K562 (cell line): ENCODE measurements around the gene DNAJC6. TPM values are rescaled to one million over a fixed set of nuclear protein-coding genes. Genes with fewer than 3 reads are reported as not detected.
A peak's percentile ranks its signal among the peaks of the same experiment; 100 is the strongest.

Experiments
- ATAC-seq: fragments of 200-7000 bp; cut with Tn5 transposase; 3 replicates; pipeline ENCODE4 v1.9.1; 2020; ENCODE audit warnings: moderate library complexity
- BruUV-seq: library from RNA; stranded (reverse); fragments of 400-500 nt; replicated peaks from 2 replicates; lab custom pipeline; 2021; lab: Mats Ljungman, UMichigan
- CTCF ChIA-PET: fragments of 300-600 bp; formaldehyde crosslinking; extraction: SDS; loops from one replicate; lab custom pipeline; 2021; ENCODE audit warnings: low intra/inter-chr PET ratio; lab: Yijun Ruan, JAX
- POLR2A ChIA-PET: fragments of 300-600, 350-650 bp; sonication (Branson Sonifier 250); formaldehyde crosslinking; extraction: SDS; loops from one replicate; lab custom pipeline; 2021; ENCODE audit warnings: antibody characterized with exemption, inconsistent platforms; lab: Yijun Ruan, JAX
- DNase-seq, 4 experiments: peaks; one replicate each; pipeline versions ENCODE4 v3.0.0 to v3.0.0-alpha.2; 2011 to 2018; ENCODE audit warnings: low spot score in 3 of 4, mixed read lengths in 3 of 4; ENCODE audit errors: extremely low read depth in 1 of 4
- FAIRE-seq: peaks from 2 replicates; lab custom pipeline; 2011; peaks lifted over from hg19 to GRCh38; lab: Jason Lieb, UNC
- H2AFZ ChIP-seq: 2 replicates; pipeline ENCODE4 v1.6.0; 2011; ENCODE audit warnings: low read depth, low read length, control low read depth, inconsistent platforms
- H3K27ac ChIP-seq: fragments of 200-600 bp; 3 replicates; pipeline ENCODE4 v1.8.0; 2011; ENCODE audit warnings: low read depth, mild to moderate bottlenecking, control low read depth, inconsistent platforms, low read length, moderate library complexity, mixed read lengths; ENCODE audit errors: extremely low read depth
- H3K27me3 ChIP-seq, 2 experiments: fragments of 300-600 bp in 1 of 2; 2 replicates in 1 of 2; 3 replicates in 1 of 2; pipeline versions ENCODE4 v1.6.0 to v1.8.0; 2011; ENCODE audit warnings: inconsistent platforms in 2 of 2, low read length in 2 of 2, mild to moderate bottlenecking in 1 of 2, mixed read lengths in 1 of 2, moderate library complexity in 1 of 2; ENCODE audit not compliant: control insufficient read depth in 2 of 2, insufficient read depth in 2 of 2
- H3K36me3 ChIP-seq: fragments of 300-600 bp; 3 replicates; pipeline ENCODE4 v1.8.0; 2011; ENCODE audit warnings: mild to moderate bottlenecking, low read length, inconsistent platforms; ENCODE audit not compliant: control insufficient read depth, insufficient read depth
- H3K4me1 ChIP-seq, 2 experiments: fragments of 200-600 bp in 1 of 2; replicated peaks in 1 of 2; 2 replicates in 1 of 2; 3 replicates in 1 of 2; pipeline versions ENCODE4 v1.5.1 to v1.8.0; 2011; ENCODE audit warnings: inconsistent platforms in 2 of 2, low read length in 2 of 2, mild to moderate bottlenecking in 1 of 2, mixed read lengths in 1 of 2, moderate library complexity in 1 of 2; ENCODE audit not compliant: control insufficient read depth in 2 of 2, insufficient read depth in 2 of 2
- H3K4me2 ChIP-seq: 2 replicates; pipeline ENCODE4 v1.6.1; 2011; ENCODE audit warnings: low read length, control low read depth, inconsistent platforms, mixed read lengths; ENCODE audit not compliant: insufficient read depth
- H3K4me3 ChIP-seq: fragments of 200-600 bp; sonication (generic), shearing (Covaris generic); 2 replicates; pipeline ENCODE4 v1.5.1; 2016; ENCODE audit warnings: control low read depth, inconsistent platforms
- H3K79me2 ChIP-seq: fragments of 200-600 bp; 3 replicates; pipeline ENCODE4 v1.8.0; 2011; ENCODE audit warnings: low read length, inconsistent platforms; ENCODE audit not compliant: control insufficient read depth, insufficient read depth
- H3K9ac ChIP-seq, 2 experiments: 2 replicates each; pipeline versions ENCODE4 v1.6.0 to v1.6.1; 2011; ENCODE audit warnings: low read depth in 2 of 2, low read length in 2 of 2, control low read depth in 1 of 2, inconsistent platforms in 1 of 2, mild to moderate bottlenecking in 1 of 2, mixed read lengths in 1 of 2; ENCODE audit not compliant: insufficient read depth in 1 of 2
- H3K9me1 ChIP-seq: one replicate; pipeline ENCODE4 v1.6.0; 2011; ENCODE audit warnings: inconsistent platforms, mild to moderate bottlenecking, low read length, moderate library complexity; ENCODE audit not compliant: control insufficient read depth, insufficient read depth
- H3K9me3 ChIP-seq: replicated peaks from 2 replicates; pipeline ENCODE4 v1.5.1; 2011; ENCODE audit warnings: low read depth, low read length, inconsistent platforms; ENCODE audit not compliant: control insufficient read depth, insufficient read depth
- H4K20me1 ChIP-seq: replicated peaks from 2 replicates; pipeline ENCODE4 v1.6.1; 2011; ENCODE audit warnings: low read length, inconsistent platforms, mixed read lengths; ENCODE audit not compliant: control insufficient read depth, insufficient read depth
- AFF4 ChIP-seq: sonication (generic); formaldehyde crosslinking; IDR thresholded peaks from 2 replicates; pipeline ENCODE4 v1.8.0; 2023; ENCODE audit warnings: mild to moderate bottlenecking, missing genetic modification reagents
- CCAR2 ChIP-seq: fragments of 200-400 bp; formaldehyde crosslinking; IDR thresholded peaks from 2 replicates; pipeline ENCODE4 v1.6.1; 2017; ENCODE audit warnings: mild to moderate bottlenecking, low read depth, low read length
- E2F4 ChIP-seq: sonication (generic); formaldehyde crosslinking; IDR thresholded peaks from 2 replicates; pipeline ENCODE4 v1.8.0; 2022; ENCODE audit warnings: mild to moderate bottlenecking, low read depth, missing genetic modification reagents
- KDM1A ChIP-seq, 2 experiments: fragments of 450-650 bp; IDR thresholded peaks; 2 replicates each; pipeline ENCODE4 v1.6.1; 2016; ENCODE audit warnings: mild to moderate bottlenecking in 2 of 2
- RBM25 ChIP-seq: fragments of 200-400 bp; formaldehyde crosslinking; IDR thresholded peaks from 2 replicates; pipeline ENCODE4 v1.6.1; 2018; ENCODE audit warnings: low read length, low read depth, moderate library complexity; ENCODE audit not compliant: severe bottlenecking
- TAF9B ChIP-seq: fragments of 450-650 bp; IDR thresholded peaks from 2 replicates; pipeline ENCODE4 v1.6.1; 2018; ENCODE audit warnings: mild to moderate bottlenecking; ENCODE audit not compliant: partially characterized antibody
- TSC22D4 ChIP-seq: fragments of 450-650 bp; IDR thresholded peaks from 2 replicates; pipeline ENCODE4 v1.6.1; 2016; ENCODE audit warnings: missing genetic modification characterization, missing biosample characterization, control low read depth
- WGBS: fragments of 100-300 bp; shearing (Covaris generic); methylation state at CpG from one replicate; pipeline ENCODE4 v1.1.6; 2016; ENCODE audit warnings: low coverage, mixed read lengths; ENCODE audit not compliant: insufficient coverage; ENCODE audit errors: missing lambda C conversion rate; 5-methylcytosine and 5-hydroxymethylcytosine counted together
- in situ Hi-C: fragments of 300-500 bp; cut with MboI; formaldehyde crosslinking; loops from 4 replicates; pipeline ENCODE4 v1.15.0; 2018; ENCODE audit warnings: inconsistent platforms, mixed read lengths
- intact Hi-C: fragments of 100-400 bp; cut with micrococcal nuclease; formaldehyde crosslinking; loops from 2 replicates; pipeline ENCODE4 v1.14.2; 2022
- polyA plus RNA-seq, 8 experiments: library from polyadenylated mRNA; depleted of rRNA in 4 of 8; stranded (reverse) in 5 of 8; unstranded in 3 of 8; fragments of >200 nt; fragmentation: Nextera tagmentation in 2 of 8; fragmentation: Illumina TruSeq in 1 of 8; extraction: Ambion mirVana in 2 of 8; extraction: Trizol in 1 of 8; gene quantifications; 2 replicates each; pipeline versions ENCODE4 v1.2.1 to v1.2.3, GENCODE V29; 2011 to 2014; ENCODE audit warnings: inconsistent platforms in 1 of 8, missing spikeins in 1 of 8
- total RNA-seq, 7 experiments: library from RNA; depleted of rRNA in 6 of 7; stranded (reverse); fragments of >200 nt in 6 of 7; fragmentation: Illumina TruSeq in 2 of 7; extraction: Trizol in 2 of 7; gene quantifications; 2 replicates each; pipeline versions ENCODE4 v1.2.1 to v1.2.3, GENCODE V29; 2011 to 2021; ENCODE audit warnings: low replicate concordance in 1 of 7

Gene DNAJC6
- total and polyA plus RNA-seq, 9 of the 15 experiments (the other 6 are each of a cell fraction or from before 2014, with no cell fraction given), result 6.7 to 78.7 (median 28.0) TPM

- TF ChIP-seq AFF4 (CRISPR knock-in tag) (no peak), TAF9B (no peak), TSC22D4 (no peak), KDM1A (IDR thresholded peaks at IDR 0.05) (no peak), E2F4 (CRISPR knock-in tag) (no peak), CCAR2 (no peak)
- TF ChIP-seq, all 486 proteins: peak for 0
Measured at GRCh38 chr1:65404941-65405340, 95.6 kb downstream of the DNAJC6 start (continued).

GRCh38 chr1:65407877-65408276, 98.5 kb downstream of the DNAJC6 start:
- H3K79me2 ChIP-seq, result no peaks in the 10 kb centered on the region
- peaks cover 87% of the 10 kb centered on the region for H3K36me3 ChIP-seq
- in situ Hi-C loops (no loop called here), intact Hi-C loops (no loop called here)
- H4K20me1 ChIP-seq, result no peaks in the 10 kb centered on the region
- no peaks in the 10 kb centered on the region for H3K9me1 ChIP-seq
- no peaks in the 10 kb centered on the region for H3K9me3 ChIP-seq
- no peak for ATAC-seq
- DNase-seq, result no peak
- no peak overlapping the region for H3K4me2 ChIP-seq
- no peaks in the 10 kb centered on the region for H3K27me3 ChIP-seq
- H3K4me1 ChIP-seq, result peaks cover 0 to 25% of the 10 kb centered on the region in 2 experiments
- ChIA-PET POLR2A (no interaction called here), CTCF (interaction anchor here (0.7 kb wide), 1 partner anchor 216 kb away, joined by 3 read pairs; no protein-coding TSS in a partner anchor)
- no peak overlapping the region for H3K27ac ChIP-seq
- BruUV-seq, result no TSS peak
- no peak for FAIRE-seq
- no peak overlapping the region for H3K4me3 ChIP-seq
- no peak overlapping the region for H3K9ac ChIP-seq
- 77% methylated on average over 2 of the region's 2 CpGs for WGBS
- TF ChIP-seq RBM25, result peak; percentile 54
- no peak for TF ChIP-seq KDM1A (IDR thresholded peaks at IDR 0.05)
- no peak overlapping the region for H2AFZ ChIP-seq
